ENCODE measurements around the gene PLA2G4C.
"Not testable (repeated sequence)": the region's sequence is repeated elsewhere in the genome, so short reads cannot be mapped to it uniquely, and the experiment has no call there.

PLA2G4C gene

GRCh38 chr19:48094129-48094854 is 16.3 kb downstream of the PLA2G4C start:
- H3K9me3 Mint-ChIP-seq, result peaks cover 5% of the 10 kb centered on the region
- ATAC-seq, result no peak
- no peak overlapping the region for H3K27ac Mint-ChIP-seq
- peaks cover 6% of the 10 kb centered on the region for H3K27me3 Mint-ChIP-seq
- no peak overlapping the region for H3K4me3 Mint-ChIP-seq
- H3K36me3 Mint-ChIP-seq (ENCODE audit: low read depth), result peaks cover 19% of the 10 kb centered on the region
- no peak for DNase-seq
- peaks cover 3% of the 10 kb centered on the region for H3K4me1 Mint-ChIP-seq

DNA sequence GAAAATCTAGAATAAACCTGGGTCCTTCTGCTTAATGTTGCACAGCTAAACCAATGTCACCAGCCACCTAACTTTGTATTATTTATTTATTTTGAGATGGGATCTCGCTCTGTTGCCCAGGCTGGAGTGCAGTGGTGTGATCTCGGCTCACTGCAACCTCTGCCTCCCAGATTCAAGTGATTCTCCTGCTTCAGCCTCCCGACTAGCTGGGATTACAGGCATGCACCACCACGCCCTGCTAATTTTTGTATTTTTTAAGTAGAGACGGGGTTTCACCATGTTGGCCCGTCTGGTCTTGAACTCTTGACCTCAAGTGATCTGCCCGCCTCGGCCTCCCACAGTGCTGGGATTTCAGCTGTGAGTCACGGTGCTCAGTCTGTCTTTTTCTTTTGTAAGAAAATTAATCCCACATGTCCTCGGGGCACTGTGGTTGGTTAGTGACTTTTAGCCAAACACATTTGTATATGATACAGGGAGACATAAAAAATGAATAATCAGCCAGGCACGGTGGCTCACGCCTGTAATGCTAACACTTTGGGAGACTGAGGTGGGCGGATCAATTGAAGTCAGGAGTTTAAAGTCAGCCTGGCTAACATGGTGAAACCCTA is 19.4 kb downstream of the PLA2G4C start:
- H3K4me1 Mint-ChIP-seq, DNase-seq, H3K4me3 Mint-ChIP-seq, H3K27ac Mint-ChIP-seq, ATAC-seq, H3K27me3 Mint-ChIP-seq, H3K9me3 Mint-ChIP-seq: not testable (repeated sequence)
- H3K36me3 Mint-ChIP-seq (ENCODE audit: low read depth), result peaks cover 14% of the 10 kb centered on the region

GRCh38 chr19:48090281-48090802 is 20.3 kb downstream of the PLA2G4C start:
- ATAC-seq, result no peak
- Mint-ChIP-seq H3K4me3 (no peak overlapping the region), H3K27me3 (peaks cover 4% of the 10 kb centered on the region)

DNA sequence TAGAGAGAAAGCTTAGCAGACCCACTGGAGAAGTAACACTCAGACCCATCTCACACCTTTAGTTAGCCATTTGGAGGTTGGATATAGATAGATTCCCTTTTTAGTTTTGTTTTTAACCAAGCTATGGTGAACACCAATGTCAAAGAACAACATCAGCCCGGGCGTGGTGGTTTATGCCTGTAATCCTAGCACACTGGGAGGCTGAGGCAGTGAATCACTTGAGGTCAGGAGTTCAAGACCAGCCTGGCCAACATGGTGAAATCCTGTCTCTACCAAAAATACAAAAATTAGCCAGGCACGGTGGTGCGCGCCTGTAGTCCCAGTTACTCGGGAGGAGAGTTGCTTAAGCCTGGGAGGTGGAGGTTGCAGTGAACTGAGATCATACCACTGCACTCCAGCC is 21.6 kb downstream of the PLA2G4C start:
- not testable (repeated sequence) for H3K4me3 Mint-ChIP-seq; H3K27me3 Mint-ChIP-seq; ATAC-seq; H3K27ac Mint-ChIP-seq; H3K4me1 Mint-ChIP-seq; H3K36me3 Mint-ChIP-seq (ENCODE audit: low read depth); H3K9me3 Mint-ChIP-seq; DNase-seq

More at GRCh38 chr19:48090281-48090802, 20.3 kb downstream of the PLA2G4C start:
- Mint-ChIP-seq H3K36me3 (ENCODE audit: low read depth) (peaks cover 11% of the 10 kb centered on the region), H3K27ac (no peak overlapping the region), H3K9me3 (peaks cover 5% of the 10 kb centered on the region), H3K4me1 (peaks cover 3% of the 10 kb centered on the region)
- no peak for DNase-seq

GRCh38 chr19:48085904-48086864 is 24.4 kb downstream of the PLA2G4C start:
- H3K4me3 Mint-ChIP-seq, result no peak overlapping the region
- H3K9me3 Mint-ChIP-seq, result no peaks in the 10 kb centered on the region
- H3K36me3 Mint-ChIP-seq (ENCODE audit: low read depth), result no peaks in the 10 kb centered on the region
- peak; percentile 46 for ATAC-seq
- H3K4me1 Mint-ChIP-seq, result no peaks in the 10 kb centered on the region
- DNase-seq, result no peak
- H3K27ac Mint-ChIP-seq, result no peak overlapping the region
- peaks cover 4% of the 10 kb centered on the region for H3K27me3 Mint-ChIP-seq

- Mint-ChIP-seq H3K4me1 (no peaks in the 10 kb centered on the region), H3K36me3 (ENCODE audit: low read depth) (no peaks in the 10 kb centered on the region), H3K27me3 (peaks cover 1% of the 10 kb centered on the region), H3K9me3 (no peaks in the 10 kb centered on the region), H3K4me3 (no peak overlapping the region), H3K27ac (no peak overlapping the region)
- ATAC-seq (no peak), DNase-seq (no peak)
Measured at GRCh38 chr19:48085076-48085475, 25.5 kb downstream of the PLA2G4C start.

DNA sequence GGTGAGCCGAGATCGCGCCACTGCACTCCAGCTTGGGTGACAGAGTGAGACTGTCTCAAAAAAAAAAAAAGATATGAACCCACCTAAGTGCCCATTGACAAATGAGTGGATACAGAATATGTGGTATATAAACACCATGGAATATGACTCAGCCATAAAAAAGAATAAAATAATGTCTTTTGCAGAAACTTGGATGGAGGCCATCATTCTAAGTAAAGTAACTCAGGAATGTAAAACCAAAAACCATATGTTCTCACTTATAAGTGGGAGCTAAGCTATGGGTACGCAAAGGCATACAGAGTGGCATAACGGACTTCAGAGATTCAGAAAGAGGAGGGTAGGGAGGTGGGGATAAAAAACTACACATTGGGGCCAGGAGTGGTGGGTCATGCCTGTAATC is 29.5 kb downstream of the PLA2G4C start:
- no peaks in the 10 kb centered on the region for H3K9me3 Mint-ChIP-seq
- ATAC-seq (no peak), DNase-seq (no peak)
- H3K27me3 Mint-ChIP-seq, result no peaks in the 10 kb centered on the region
- H3K4me3 Mint-ChIP-seq, result no peak overlapping the region
- H3K27ac Mint-ChIP-seq, result no peak overlapping the region
- no peaks in the 10 kb centered on the region for H3K36me3 Mint-ChIP-seq (ENCODE audit: low read depth)
- H3K4me1 Mint-ChIP-seq, result no peaks in the 10 kb centered on the region

- H3K27me3 Mint-ChIP-seq; ATAC-seq; DNase-seq; H3K4me1 Mint-ChIP-seq; H3K4me3 Mint-ChIP-seq; H3K36me3 Mint-ChIP-seq (ENCODE audit: low read depth); H3K9me3 Mint-ChIP-seq; H3K27ac Mint-ChIP-seq: not testable (repeated sequence)
Measured at GRCh38 chr19:48070177-48070769, 40.3 kb downstream of the PLA2G4C start.

DNA sequence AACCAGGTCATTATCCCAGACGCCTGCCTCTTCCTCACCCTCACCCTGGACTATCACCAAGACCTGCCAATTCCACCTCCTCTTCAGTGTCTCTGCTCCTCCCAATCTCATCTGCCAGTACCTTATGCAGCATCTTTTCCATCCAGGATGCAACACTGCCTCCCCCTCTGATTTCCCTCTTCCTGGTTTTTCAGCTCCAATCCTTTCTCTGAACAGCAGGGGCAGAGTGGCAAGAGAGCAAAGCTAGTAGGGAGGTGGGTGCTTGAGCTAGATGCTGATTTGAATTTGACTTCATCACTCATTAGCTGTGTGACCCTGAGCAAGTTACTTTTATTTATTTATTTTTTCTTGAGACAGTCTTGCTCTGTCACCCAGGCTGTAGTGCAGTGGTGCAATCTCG is 41.2 kb downstream of the PLA2G4C start:
- H3K27me3 Mint-ChIP-seq, result no peaks in the 10 kb centered on the region

DNA sequence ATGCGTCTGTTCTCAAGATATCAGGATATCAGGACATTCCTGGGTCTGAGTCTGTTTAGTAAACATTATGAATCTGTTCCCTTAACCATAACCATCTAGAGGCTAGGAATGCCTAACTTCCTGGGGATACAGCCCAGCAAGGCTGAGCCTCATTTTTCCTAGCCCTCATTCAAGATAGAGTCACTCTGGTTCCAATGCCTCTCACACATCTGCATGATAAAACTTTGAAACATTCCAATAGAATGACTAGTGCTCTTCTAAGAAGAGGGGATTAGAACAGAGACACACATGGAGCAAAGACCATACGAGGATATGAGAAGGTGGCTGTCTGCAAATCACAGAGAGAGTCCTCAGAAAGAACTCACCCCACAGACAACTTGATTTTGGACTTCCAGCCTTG is 46.1 kb downstream of the PLA2G4C start:
- no peaks in the 10 kb centered on the region for H3K9me3 Mint-ChIP-seq
- H3K36me3 Mint-ChIP-seq (ENCODE audit: low read depth), result no peaks in the 10 kb centered on the region
- H3K27ac Mint-ChIP-seq, result no peak overlapping the region
- H3K4me3 Mint-ChIP-seq, result no peak overlapping the region
- peaks cover 12% of the 10 kb centered on the region for H3K27me3 Mint-ChIP-seq
- no peaks in the 10 kb centered on the region for H3K4me1 Mint-ChIP-seq
- DNase-seq (no peak), ATAC-seq (no peak)

More for the DNA sequence above, 41.2 kb downstream of the PLA2G4C start:
- no peaks in the 10 kb centered on the region for H3K4me1 Mint-ChIP-seq
- no peak overlapping the region for H3K4me3 Mint-ChIP-seq
- ATAC-seq (no peak), DNase-seq (no peak)
- no peak overlapping the region for H3K27ac Mint-ChIP-seq
- H3K36me3 Mint-ChIP-seq (ENCODE audit: low read depth), result peaks cover 4% of the 10 kb centered on the region
- no peaks in the 10 kb centered on the region for H3K9me3 Mint-ChIP-seq

DNA sequence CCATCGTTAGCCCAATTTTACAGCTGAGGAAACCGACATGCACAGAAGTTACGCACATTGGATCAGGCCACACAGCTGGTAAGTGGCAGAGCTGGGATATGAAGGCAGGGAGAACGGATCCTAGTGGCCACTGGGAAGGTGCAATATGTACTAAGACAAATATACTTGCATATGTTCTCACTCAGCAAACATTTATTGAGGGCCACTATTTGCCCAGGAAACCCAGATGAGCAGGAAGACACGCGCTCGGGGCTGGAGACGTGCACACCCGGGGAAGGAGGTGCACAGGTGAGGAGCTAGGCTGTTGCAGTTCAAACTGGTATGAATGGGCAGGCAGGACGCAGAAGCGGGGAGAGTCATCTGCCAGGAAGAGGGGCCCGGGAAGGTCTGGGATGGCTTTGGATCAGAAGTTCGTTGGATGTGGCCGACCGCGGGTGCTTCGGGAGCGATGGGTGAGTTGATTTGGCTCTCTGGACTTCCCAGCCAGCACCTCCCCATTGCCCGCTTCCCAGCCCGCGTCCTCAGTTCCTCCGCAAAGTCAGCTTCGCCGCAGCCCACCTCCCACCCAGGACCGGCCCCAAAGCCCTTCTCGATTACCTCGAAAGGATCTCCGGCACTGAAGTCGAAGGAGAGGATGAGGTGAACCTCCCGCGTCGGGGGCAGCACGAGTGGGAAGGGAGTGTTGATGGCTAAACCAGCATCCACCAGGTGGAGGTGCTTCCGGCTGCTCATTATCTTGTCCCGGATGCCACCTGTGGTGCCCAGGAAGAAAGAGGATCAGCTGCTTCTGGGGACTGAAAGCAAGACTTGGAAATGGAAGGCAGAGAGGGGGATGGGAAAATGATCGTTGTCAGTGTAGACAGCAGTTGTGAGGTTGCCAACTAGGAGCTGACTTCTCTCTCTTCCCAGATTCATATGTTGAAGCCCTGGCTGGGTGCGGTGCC is 48.9 kb downstream of the PLA2G4C start:
- Mint-ChIP-seq H3K9me3 (no peaks in the 10 kb centered on the region), H3K4me3 (no peak overlapping the region), H3K4me1 (no peaks in the 10 kb centered on the region), H3K36me3 (ENCODE audit: low read depth) (no peaks in the 10 kb centered on the region), H3K27me3 (peaks cover 17% of the 10 kb centered on the region), H3K27ac (no peak overlapping the region)
- ATAC-seq (no peak), DNase-seq (no peak)

DNA sequence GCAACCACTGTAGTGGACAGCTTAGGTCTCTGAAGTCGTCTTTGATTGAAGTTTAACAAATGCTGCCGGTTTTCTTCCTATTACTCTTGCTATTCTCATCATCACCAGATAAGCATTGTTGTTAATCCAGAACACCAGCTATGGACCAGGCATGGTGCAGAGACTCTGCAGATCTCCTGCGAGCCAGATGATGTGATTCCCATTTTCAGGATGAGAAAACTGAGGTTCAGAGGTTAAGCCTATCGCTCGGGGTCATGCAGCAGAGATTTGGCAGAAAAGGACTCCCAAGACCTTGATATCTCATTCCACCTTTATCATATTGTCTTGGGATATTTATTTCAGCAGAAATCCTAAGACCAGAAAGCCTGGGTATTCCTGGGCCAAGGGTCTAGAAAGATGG is 50.2 kb downstream of the PLA2G4C start:
- no peak overlapping the region for H3K4me3 Mint-ChIP-seq
- ATAC-seq, result no peak
- H3K4me1 Mint-ChIP-seq, result no peaks in the 10 kb centered on the region
- DNase-seq, result no peak
- H3K36me3 Mint-ChIP-seq (ENCODE audit: low read depth), result no peaks in the 10 kb centered on the region
- H3K27ac Mint-ChIP-seq, result no peak overlapping the region
- no peaks in the 10 kb centered on the region for H3K9me3 Mint-ChIP-seq
- H3K27me3 Mint-ChIP-seq, result peaks cover 17% of the 10 kb centered on the region

DNA sequence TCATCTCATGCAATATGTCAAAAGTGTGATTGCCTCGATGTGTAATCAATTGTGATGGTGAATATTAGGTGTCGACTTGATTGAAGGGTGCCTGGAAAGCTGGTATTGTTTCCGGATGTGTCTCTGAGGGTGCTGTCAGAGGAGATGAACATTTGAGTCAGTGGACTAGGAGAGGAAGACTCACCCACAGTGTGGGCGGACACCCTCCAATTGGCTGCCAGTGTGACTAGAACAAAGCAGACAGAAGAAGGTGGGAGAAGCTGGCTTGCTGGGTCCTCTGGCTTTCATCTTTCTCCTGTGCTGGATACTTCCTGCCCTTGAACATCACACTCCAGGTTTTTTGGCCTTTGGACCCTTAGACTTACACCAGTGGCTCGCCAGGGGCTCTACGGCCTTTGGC is 51.3 kb downstream of the PLA2G4C start:
- Mint-ChIP-seq H3K4me1 (no peaks in the 10 kb centered on the region), H3K4me3 (no peak overlapping the region), H3K27me3 (peaks cover 17% of the 10 kb centered on the region), H3K9me3 (no peaks in the 10 kb centered on the region), H3K27ac (no peak overlapping the region), H3K36me3 (ENCODE audit: low read depth) (no peaks in the 10 kb centered on the region)
- DNase-seq (no peak), ATAC-seq (peak; percentile 40)
